ENCODE results near the gene CTPS2.

The CTPS2 gene

DNA sequence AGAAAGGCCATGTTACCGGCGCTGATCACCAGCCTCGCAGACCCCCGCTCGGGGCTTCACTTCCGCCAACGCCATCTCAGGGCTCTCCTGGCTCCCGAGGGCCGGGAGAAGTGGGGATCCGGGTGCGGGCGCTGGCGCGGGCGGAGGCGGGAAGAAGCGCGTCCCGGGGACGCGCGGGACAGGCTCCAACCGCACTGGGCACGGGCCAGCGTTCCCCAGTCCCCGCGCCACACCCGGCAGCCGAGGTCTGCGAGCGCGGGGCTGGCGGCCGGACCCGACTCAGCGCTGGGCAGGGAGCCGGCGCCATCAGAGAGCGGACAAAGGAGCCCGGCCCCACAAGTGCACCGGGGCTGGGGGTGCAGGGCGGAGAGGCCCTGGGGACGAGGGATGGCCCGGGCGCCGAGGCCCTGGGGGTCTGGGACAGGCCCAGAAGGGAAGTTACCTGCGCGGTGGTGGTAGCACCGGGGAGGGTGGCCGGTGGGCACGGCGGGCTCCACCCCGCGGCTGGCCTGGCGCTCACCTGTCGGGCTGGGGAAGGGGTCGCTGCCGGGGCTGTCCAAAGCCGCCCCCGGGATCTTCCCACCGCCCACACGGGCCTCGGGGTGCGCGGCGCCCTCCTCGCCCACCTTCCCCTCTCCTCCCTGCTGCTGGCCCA, 449 bp downstream of the CTPS2 start:
- peak in 1 of 5 experiments; percentile 5 for DNase-seq

- no peak for DNase-seq
Observed at GRCh38 chrX:16711219-16711811, 1.2 kb downstream of the CTPS2 start.

DNA sequence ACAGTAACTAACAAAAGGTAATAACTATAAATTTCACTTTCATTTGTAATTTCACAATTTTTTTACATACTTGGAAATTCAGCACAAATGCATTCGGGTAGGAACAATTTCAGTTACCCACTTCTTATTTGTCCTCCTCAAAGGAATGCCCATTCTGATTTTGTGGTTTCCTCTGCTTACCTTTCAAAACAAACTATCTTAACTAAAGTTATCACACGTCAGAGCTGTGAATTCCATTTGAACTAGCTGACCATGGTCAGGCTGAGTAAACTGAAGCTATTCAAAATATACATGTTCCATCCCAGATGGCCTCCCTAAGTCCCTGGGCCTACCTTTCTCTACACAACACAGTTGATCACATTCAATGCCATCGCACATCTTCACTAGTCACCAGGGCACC, 4.5 kb downstream of the CTPS2 start:
- no peak for DNase-seq

GRCh38 chrX:16705370-16705769, 7.1 kb downstream of the CTPS2 start:
- DNase-seq, result no peak

- DNase-seq, result no peak
Observed at GRCh38 chrX:16702700-16703599, 9.5 kb downstream of the CTPS2 start.

- no peak for DNase-seq
Observed at GRCh38 chrX:16700734-16701133, 11.7 kb downstream of the CTPS2 start.

- no peak for DNase-seq
Observed at GRCh38 chrX:16699389-16699788, 13.1 kb downstream of the CTPS2 start.

DNA sequence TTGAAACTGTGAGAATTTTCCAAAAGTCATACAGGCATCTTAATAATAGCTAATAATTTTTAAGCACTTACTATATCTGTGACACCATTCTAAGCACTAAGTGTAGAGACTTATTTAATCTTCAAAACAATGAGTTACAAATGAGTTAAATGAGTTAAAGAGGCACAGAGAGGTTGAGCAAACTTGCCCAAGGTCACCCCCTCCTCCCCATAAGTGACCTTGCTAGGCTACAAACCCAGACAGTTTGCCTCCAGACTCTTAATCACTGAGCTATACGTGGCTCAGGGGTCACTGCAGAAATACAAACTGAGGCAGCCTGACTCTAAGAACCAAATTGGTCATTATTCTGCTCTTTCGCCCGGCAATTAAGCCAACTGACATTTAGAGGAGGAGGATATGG, 15.5 kb downstream of the CTPS2 start:
- no peak for DNase-seq

- DNase-seq, result peak; percentile 13 to 42 (median 37)
Observed at GRCh38 chrX:16695079-16695676, 17.3 kb downstream of the CTPS2 start.

DNA sequence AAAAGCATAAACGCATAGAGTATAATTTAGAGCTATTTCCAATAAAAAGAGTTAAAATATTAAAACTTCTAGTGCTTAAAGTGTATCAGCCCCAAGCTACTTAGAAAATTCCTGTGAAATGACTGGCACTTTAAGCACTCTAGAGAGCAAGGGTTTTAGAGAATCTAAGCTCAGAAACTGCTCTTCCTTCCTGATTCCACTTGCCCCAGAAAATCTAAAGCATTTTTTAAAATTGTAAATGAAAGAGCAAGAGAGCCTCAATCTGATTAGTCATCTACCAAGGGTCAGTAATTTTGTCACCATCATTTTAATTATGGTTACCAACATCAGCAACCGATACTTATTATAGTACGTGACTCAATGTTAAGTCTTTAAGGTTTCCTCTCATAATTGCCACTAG, 25.0 kb downstream of the CTPS2 start:
- DNase-seq, result no peak

DNA sequence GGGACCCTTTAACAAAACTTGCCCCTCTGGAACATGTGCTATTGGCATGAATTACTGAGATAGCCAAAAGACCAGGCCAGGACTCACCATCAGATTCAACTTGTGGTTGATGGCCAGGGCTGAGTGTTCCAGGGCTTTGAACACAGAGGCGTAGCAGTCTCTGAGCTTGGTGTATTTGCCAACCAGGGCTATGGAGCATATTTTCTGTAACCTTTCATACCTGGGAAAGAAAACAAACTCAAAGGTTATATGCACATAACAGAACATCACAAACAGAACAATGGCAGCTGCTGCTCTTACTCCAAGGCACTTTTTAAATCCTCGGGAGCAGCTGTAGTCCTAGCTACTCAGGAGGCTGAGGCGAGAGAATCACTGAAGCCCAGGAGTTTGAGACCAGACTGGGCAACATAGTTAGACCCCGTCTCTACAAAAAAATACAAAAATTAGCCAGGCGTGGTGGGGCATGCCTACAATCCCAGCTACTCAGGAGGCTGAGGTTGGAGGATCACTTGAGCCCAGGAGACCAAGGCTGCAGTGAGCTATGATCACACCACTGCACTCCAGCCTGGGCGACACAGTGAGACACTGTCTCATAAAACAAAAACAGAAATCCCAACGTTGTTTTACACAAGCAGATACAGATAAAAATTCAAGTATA, 29.3 kb downstream of the CTPS2 start:
- no peak for DNase-seq

- DNase-seq, result no peak
Observed at GRCh38 chrX:16678689-16679088, 33.8 kb downstream of the CTPS2 start.

DNA sequence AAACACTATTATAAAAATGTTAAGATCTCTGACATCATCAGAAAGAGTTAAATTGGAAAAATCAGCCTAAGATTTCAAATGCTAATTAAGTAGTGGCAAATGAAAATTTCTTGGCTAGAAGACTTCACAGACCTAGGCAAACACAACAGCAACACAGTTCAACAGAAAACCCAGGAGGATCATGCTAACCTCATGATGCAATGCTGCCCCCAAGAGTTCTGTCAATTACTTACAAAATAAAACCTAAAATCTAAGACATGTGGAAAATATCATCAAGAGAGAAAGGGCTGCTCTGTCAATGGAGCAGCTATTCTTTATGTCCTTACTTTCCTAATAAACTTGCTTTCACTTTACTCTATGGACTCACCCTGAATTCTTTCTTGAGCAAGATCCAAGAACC, 41.5 kb downstream of the CTPS2 start:
- DNase-seq, result peak in 1 of 5 experiments; percentile 55

GRCh38 chrX:16666541-16666940, 45.9 kb downstream of the CTPS2 start:
- no peak for DNase-seq

DNA sequence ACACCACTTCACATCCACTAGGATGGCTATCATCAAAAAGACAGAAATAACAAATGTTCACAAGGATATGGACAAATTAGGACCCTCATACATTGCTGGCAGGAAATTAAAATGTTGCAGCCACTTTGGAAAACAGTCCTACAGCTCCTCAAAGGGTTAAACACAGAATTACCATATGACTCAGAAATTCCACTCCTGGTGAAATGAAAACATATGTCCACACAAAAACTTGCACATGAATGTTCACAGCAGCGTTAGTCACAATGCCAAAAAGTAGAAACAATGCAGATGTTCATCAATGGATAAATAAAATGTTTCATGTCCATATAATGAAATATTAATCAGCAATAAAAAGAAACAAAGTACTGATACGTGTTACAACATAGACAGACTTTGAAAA, 47.4 kb downstream of the CTPS2 start:
- DNase-seq, result no peak

GRCh38 chrX:16664626-16665025, 47.8 kb downstream of the CTPS2 start:
- no peak for DNase-seq

DNA sequence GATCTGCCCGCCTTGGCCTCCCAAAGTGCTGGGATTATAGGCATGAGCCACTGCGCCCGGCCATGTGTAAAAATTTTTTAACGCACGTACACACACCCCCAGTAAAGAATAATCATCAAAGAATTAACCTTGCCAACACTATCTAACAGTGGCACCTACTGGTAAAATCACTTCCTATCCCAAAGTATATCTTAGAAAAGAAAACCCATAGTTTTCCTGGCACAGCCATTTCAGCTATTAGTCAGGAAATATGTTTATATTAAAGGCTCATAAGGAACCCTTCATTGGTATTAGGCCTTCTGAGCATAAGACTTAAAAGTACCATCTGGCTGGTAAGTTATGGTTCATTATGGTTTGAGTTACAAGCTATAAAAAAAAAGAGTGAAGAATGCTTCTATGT, 48.4 kb downstream of the CTPS2 start:
- DNase-seq, result no peak

DNA sequence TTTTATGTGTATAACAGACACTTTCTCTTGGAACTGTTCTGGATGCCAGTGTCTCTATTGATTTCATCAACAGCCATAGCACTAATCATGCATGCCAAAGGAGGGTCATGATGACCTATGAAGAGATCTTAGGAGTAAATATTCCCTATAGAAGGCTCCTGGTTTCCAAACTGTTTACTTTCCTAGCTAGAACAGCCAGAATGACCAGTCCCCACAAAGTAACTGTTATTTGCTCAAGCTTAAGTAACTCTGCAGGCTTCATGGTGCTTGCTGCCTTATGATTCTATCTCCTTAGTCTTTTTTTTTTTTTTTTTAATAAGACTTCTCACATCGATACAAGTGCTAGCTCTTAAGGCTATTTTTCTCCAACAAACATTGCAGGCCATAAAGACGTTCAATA, 50.1 kb downstream of the CTPS2 start:
- no peak for DNase-seq

DNA sequence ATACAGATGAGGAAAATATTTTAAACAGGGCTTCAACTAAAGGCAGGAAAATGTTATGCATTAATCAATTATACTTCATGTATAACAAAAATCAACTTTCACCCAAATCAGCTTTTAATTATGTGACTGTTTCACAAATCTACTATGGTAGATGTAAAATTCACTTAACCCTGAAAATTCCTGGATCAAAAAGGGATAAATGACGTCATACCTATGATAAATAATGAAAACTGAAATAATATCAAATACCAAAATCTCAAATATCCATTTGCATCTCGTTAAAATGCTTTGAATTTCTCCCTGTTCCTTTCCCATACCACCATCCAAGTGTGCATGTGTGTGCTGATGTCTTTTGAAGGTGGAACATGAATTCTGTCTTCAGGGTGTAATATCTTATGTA, 51.0 kb downstream of the CTPS2 start:
- DNase-seq, result no peak

DNA sequence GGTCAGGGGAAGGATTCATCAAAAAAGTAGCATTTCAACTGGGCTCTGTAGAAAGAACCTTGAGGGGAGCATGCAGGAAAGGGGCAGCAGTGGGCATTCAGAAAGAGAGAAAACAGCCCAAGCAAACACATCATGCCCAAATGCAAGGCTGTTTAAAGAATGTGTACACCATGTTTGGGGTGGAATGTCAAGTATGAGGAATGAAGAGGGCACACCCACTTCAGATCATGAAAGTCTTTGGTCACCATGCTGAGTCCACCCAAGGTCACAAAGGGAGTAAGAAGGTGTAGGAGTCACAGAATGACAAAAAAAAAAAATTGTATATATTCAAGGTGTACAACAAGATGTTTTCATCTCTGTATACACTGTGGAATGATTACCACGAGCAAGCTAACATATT, 53.1 kb downstream of the CTPS2 start:
- DNase-seq, result no peak

DNA sequence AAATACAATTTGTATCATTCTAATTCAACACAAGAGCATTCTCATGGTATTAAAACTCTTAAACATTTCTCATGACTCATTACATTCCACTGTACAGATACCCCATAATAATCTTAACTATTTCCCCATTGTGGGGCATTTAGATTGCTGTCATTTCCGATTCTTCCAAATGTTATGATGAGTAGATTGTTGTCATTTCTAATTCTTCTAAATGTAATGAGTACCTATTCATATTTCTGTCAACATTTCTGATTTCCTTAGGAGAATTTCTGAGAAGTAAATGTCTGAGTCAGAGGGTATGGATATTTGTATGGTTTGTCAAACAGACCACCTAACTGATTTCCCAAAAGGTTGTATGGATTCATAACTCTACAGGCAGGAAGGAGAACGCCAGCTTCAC, 54.2 kb downstream of the CTPS2 start:
- no peak for DNase-seq

- DNase-seq, result no peak
Observed at GRCh38 chrX:16654093-16654492, 58.4 kb downstream of the CTPS2 start.

DNA sequence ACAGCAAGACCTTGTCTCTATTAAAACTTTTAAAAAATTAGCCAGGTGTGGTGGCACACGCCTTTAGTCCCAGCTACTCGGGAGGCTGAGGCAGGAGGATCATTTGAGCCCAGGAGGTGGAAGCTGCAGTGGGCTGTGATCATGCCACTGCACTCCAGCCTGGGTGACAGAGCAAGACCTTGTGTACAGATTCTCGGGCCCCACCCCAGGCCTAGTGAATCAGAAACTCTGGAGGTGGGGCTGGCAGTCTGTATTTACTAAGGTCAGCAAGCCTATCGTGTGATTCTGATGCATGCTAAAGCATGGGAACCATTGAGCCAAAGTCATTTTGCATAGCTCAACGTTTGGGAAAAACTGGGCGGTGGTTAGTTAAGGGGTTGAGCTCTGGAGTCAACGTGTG, 59.0 kb downstream of the CTPS2 start:
- no peak for DNase-seq
